HEK293 (cell line): Measurements from ENCODE around the gene FGFRL1.

Experiments
- CTCF ChIP-seq: fragments of 450-650 bp; formaldehyde crosslinking; IDR thresholded peaks from 2 replicates; pipeline ENCODE4 v1.5.1; 2016; ENCODE audit warnings: missing biosample characterization, missing genetic modification characterization
- OSR2 ChIP-seq: fragments of 450-650 bp; formaldehyde crosslinking; IDR thresholded peaks from 2 replicates; pipeline ENCODE4 v1.5.1; 2016; ENCODE audit warnings: missing biosample characterization, missing genetic modification characterization
- YY1 ChIP-seq: fragments of 450-650 bp; formaldehyde crosslinking; IDR thresholded peaks from 2 replicates; pipeline ENCODE4 v1.5.1; 2018; ENCODE audit warnings: missing biosample characterization, missing genetic modification characterization
- ZBTB8A ChIP-seq: fragments of 450-650 bp; formaldehyde crosslinking; IDR thresholded peaks from 2 replicates; pipeline ENCODE4 v1.5.1; 2016; ENCODE audit warnings: missing biosample characterization, missing genetic modification characterization
- ZNF121 ChIP-seq: fragments of 450-650 bp; formaldehyde crosslinking; IDR thresholded peaks from 2 replicates; pipeline ENCODE4 v1.5.1; 2016; ENCODE audit warnings: missing biosample characterization, missing genetic modification characterization
- ZNF184 ChIP-seq: fragments of 450-650 bp; IDR thresholded peaks from 2 replicates; pipeline ENCODE4 v1.5.1; 2018; ENCODE audit warnings: missing biosample characterization, mild to moderate bottlenecking, missing genetic modification characterization
- ZNF530 ChIP-seq: fragments of 450-650 bp; formaldehyde crosslinking; IDR thresholded peaks from 2 replicates; pipeline ENCODE4 v1.5.1; 2016; ENCODE audit warnings: low read depth, missing biosample characterization, missing genetic modification characterization
- ZSCAN18 ChIP-seq: fragments of 450-650 bp; formaldehyde crosslinking; IDR thresholded peaks from 2 replicates; pipeline ENCODE4 v1.5.1; 2016; ENCODE audit warnings: missing biosample characterization, missing genetic modification characterization

DNA sequence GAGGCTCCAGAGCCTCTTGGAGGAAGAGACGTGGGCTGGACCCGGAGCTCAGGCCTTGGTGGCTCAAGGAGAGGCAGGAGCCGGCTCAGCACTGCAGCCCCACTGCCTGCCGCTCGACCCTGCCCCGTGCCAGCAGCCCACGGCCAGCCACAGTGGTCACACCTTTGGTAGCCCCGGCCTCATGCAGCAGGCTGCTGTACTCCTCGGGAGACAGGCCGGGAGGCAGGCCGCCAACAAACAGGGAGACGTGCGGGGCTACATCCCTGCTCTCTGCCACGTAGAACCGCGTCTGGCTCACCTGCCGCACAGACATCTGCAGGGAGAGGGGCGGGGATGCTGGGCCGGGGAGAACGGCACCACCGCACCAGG lies 45.7 kb upstream of the FGFRL1 start:
- no peak for TF ChIP-seq ZNF530 (tag by site-specific recombination)
- TF ChIP-seq ZSCAN18 (tag by site-specific recombination) = no peak
- TF ChIP-seq CTCF (tag by site-specific recombination) = no peak
- no peak for TF ChIP-seq YY1 (tag by site-specific recombination)
- no peak for TF ChIP-seq ZNF121 (tag by site-specific recombination)
- no peak for TF ChIP-seq OSR2
- no peak for TF ChIP-seq ZNF184 (tag by site-specific recombination)
- no peak for TF ChIP-seq ZBTB8A (tag by site-specific recombination)
